Fibroblast of skin of back (primary cell): ENCODE results near the gene USP32.
"Not testable (repeated sequence)": the region's sequence is repeated elsewhere in the genome, so short reads cannot be mapped to it uniquely, and the experiment has no call there.

Experiments
- DNase-seq: peaks from one replicate; pipeline ENCODE4 v3.0.0-alpha.2; 2013

Gene USP32

GRCh38 chr17:60403523-60403810 lies 11.5 kb upstream of the USP32 start:
- no peak for DNase-seq

DNA sequence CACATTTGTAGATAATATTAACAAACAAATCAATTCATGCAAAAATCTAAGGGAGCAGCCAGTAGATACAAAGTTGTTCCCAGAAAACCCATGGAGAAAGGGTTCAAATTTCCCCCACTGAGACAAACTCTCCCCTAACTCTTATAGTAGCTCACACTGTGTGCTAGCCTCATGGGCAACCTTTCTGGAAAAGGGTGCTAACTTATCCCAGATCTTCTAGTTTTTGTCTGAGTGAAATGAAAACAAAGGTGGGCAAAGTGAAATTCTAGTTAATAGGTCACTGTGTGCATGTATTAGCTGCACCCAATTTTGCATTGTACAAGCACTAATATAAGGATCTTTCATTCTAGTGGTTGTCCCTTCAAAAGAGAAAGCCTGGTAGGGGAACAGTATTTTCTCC lies 9.9 kb upstream of the USP32 start:
- DNase-seq, result no peak

DNA sequence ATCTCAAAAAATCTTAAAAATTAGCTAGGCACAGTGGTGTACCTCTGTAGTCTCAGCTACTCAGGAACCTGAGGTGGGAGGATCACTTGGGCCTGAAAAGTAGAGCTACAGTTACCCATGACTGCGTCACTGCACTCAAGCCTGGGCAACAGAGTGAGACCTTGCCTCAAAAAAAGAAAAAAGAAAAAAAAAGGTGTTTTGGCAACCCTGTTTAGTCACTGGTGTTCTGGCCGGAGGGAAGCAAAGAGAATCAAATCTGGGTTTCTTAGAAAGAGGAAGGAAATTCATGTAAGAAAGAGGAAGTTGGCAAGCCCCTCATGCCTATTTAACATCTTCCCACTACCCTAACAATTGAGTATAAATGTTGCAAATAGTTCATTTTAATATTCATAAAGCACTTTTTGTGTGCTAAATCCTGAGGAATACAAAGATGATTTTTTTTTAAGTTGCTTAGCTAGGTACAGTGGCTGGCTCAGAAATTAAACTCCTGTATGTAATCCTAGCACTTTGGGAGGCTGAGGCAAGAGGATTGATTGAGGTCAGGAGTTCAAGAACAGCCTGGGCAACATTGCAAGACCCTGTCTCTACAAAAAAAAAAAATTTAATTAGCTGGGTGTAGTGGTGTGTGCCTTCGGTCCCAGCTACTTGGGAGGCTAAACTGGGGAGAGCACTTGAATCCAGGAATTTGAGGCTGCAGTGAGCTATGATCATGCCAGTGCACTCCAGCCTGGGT lies 6.5 kb upstream of the USP32 start:
- DNase-seq, result no peak

- DNase-seq, result no peak
Observed at GRCh38 chr17:60396412-60396811, 4.5 kb upstream of the USP32 start.

DNA sequence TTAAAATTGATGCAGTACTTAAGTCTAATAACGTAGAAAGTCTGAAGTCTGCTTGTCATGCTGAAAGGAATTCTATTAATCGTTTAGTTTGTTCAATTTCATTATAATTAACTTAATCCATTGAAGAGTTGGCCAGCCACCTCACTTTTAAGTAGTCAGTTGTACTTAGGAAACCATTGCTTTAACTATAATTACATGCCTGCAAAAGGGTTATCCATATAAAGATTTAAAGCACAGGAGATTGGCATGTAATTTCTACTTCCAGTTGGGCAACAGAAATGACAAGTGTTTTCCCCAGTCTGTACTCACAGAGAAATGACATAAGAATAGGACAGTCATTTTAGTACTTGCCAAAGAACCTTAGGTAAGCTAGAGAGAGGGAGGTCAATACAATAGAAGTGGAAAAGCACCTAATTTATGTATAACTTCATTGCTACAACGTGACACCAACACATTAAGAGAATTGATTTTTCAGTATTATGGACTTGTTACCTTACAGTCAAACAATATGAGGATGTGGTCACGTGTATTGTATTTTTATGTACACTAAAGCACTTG lies 3.7 kb upstream of the USP32 start:
- DNase-seq, result no peak

GRCh38 chr17:60393840-60394723 lies 2.1 kb upstream of the USP32 start:
- DNase-seq, result no peak

DNA sequence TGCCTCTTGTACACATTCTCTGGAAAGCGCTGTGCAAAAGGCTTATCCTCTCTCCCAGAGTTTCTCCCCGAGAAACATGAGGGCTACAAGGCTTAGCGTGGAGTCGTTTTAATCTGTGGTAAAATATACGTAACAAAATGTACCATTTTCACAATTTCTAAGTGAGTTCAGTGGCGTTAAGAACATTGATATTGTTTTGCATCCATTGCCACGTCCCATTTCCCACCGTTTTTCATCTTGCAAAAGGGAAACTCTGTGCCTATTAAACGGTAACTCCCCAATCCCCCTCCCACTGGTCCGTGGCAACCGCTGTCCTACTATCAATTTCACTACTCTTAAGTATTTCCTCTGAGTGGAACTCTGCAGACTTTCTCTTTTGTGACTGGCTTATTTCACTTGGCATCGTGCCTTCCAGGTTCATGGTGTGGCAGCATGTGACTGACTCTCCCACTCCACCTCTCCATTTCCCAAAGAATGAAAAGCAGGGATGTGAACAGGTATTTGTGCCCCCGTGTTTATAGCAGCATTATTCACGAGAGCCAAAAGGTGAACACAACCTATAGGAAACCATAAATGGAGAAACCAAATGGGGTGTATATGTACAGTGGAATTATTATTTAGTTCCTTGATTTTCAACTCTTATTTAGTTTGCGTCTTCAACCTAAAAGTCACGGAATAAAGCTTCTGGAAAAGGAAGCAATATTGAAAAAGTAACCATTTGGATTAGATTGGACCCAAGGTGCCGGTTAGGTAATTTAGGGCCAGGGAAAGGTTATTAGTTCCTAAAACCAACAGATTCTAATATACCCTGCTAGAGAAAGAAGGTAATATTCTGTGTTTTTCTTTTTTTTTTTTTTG lies 1.1 kb upstream of the USP32 start:
- peak; percentile 61 for DNase-seq

- DNase-seq, result no peak
Observed at GRCh38 chr17:60391471-60392041, 377 bp downstream of the USP32 start.

GRCh38 chr17:60390925-60391470 lies 935 bp downstream of the USP32 start:
- DNase-seq, result peak; percentile 53

GRCh38 chr17:60390186-60390585 lies 1.7 kb downstream of the USP32 start:
- DNase-seq, result peak; percentile 82

GRCh38 chr17:60388742-60389141 lies 3.2 kb downstream of the USP32 start:
- no peak for DNase-seq

DNA sequence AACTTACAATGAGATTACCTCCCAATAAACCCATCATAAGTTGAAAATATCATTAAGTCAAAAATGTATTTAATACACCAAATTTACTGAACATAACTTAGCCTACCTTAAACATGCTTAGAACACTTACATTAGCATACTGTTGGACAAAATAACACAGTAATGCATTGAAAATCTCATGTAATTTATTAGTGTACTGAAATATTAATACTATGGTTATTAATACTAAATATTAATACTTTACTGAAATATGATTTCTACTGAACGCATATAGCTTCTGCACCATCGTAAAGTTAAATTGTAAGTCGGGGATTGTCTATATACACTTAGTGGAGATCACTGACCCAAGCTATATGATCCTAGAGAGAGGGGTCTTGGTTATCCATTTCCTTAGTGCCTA lies 4.3 kb downstream of the USP32 start:
- DNase-seq, result no peak

GRCh38 chr17:60386147-60387058 lies 5.5 kb downstream of the USP32 start:
- peak; percentile 23 for DNase-seq

- not testable (repeated sequence) for DNase-seq
Observed at GRCh38 chr17:60384921-60385320, 7.0 kb downstream of the USP32 start.

DNA sequence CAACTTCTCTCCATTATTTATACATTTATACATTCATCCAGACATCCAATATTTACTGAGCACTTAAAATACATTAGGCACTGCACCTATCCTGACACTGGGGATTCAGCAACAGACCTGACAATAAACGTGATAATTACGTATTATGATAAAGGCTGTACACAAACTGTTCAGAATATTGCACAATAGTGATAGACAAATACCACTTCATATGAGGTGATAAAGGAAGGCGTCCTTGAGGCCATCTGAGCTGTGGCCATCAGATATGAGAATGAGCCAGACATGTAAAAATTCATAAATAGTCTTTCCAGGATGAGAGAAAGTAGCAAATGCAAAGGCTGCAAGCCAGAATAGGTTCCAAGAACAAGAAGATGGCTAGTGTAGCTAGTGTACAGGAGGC lies 8.6 kb downstream of the USP32 start:
- no peak for DNase-seq

GRCh38 chr17:60381958-60382357 lies 10.0 kb downstream of the USP32 start:
- DNase-seq, result no peak

- DNase-seq, result not testable (repeated sequence)
Observed at GRCh38 chr17:60379461-60379860, 12.5 kb downstream of the USP32 start.

- DNase-seq, result not testable (repeated sequence)
Observed at GRCh38 chr17:60378187-60378586, 13.7 kb downstream of the USP32 start.

DNA sequence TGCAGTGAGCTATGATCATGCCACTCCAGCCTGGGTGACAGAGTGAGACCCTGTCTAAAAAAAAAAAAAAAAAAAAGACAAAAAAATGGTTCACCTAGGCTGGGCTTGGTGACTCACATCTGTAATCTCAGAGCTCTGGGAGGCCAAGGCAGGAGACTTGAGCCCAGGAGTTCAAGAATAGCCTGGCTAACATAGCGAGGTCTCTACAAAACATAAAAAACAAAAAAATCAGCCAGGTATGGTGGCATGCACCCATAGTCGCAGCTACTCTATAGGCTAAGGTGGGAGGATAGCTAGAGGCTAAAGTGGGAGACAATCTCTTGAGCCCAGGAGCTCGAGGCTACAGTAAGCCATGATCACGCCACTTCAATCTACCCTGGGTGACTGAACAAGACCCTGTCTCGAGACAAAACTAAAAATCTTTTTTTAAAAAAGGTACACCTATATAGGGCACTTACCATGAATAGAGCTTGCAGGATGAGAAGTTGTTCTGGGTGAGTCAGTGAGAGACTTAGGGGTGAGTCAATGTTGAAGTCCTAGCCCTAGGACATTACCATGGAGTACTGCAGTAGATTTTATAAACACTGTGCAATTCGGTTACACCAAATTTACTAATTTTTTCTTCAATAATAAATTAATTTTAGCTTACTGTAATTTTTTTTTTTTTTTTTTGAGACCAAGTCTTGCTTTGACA lies 19.0 kb downstream of the USP32 start:
- peak; percentile 76 for DNase-seq

DNA sequence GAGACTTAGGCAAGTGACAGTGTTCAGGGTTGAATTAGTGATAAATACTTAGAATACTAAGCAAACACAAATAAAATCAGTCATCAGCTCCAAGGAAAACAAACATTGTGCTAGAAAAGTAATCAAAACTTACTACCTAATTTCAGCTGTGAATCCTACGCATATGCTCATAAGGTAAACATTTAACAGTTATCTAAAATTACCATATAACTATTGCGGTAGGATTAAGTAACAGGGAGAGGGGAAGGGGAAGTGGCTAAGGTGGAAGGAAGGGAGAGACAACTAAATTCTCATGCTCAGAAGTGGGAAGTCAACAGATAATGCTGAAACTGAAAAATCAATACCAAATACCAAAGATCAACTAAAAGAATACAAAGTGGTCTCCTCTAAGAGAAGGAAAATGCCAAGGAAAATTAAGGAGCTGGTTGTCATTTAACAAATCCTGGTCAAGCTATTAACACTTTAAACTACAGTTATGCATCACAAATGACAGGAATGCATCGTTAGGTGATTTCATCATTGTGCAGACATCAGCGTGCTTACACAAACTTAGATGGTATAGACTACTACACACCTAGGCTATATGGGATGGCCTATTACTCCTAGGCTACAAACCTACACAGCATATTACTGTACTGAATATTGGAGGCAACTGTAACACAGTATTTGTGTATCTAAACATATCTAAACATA lies 20.0 kb downstream of the USP32 start:
- DNase-seq, result no peak
